HEK293T (cell line): ENCODE results near the gene AMZ1.

Source experiments
- ARNT ChIP-seq: fragments of 450-650 bp; IDR thresholded peaks from 2 replicates; pipeline ENCODE4 v1.6.1; 2017; ENCODE audit warnings: mild to moderate bottlenecking
- BHLHE40 ChIP-seq: fragments of 450-650 bp; IDR thresholded peaks from 2 replicates; pipeline ENCODE4 v1.6.1; 2016; ENCODE audit warnings: mild to moderate bottlenecking, moderate library complexity, borderline replicate concordance
- ELF4 ChIP-seq: fragments of 450-650 bp; IDR thresholded peaks from 2 replicates; pipeline ENCODE4 v1.6.1; 2017; ENCODE audit warnings: antibody characterized with exemption
- FOXA1 ChIP-seq: fragments of 450-650 bp; IDR thresholded peaks from 2 replicates; pipeline ENCODE4 v1.6.1; 2016; ENCODE audit warnings: mild to moderate bottlenecking
- HDGF ChIP-seq: fragments of 450-650 bp; IDR thresholded peaks from 2 replicates; pipeline ENCODE4 v1.6.1; 2017; ENCODE audit warnings: antibody characterized with exemption, borderline replicate concordance
- LEF1 ChIP-seq: fragments of 450-650 bp; IDR thresholded peaks from 2 replicates; pipeline ENCODE4 v1.6.1; 2017; ENCODE audit warnings: mild to moderate bottlenecking, borderline replicate concordance
- NFRKB ChIP-seq: fragments of 450-650 bp; IDR thresholded peaks from 2 replicates; pipeline ENCODE4 v1.6.1; 2016; ENCODE audit warnings: mild to moderate bottlenecking, moderate library complexity
- SP1 ChIP-seq: fragments of 450-650 bp; IDR thresholded peaks from 2 replicates; pipeline ENCODE4 v1.6.1; 2017
- SUZ12 ChIP-seq: fragments of 450-650 bp; IDR thresholded peaks from 2 replicates; pipeline ENCODE4 v1.6.1; 2016; ENCODE audit warnings: mild to moderate bottlenecking
- ZNF384 ChIP-seq: fragments of 450-650 bp; IDR thresholded peaks from 2 replicates; pipeline ENCODE4 v1.6.1; 2016

DNA sequence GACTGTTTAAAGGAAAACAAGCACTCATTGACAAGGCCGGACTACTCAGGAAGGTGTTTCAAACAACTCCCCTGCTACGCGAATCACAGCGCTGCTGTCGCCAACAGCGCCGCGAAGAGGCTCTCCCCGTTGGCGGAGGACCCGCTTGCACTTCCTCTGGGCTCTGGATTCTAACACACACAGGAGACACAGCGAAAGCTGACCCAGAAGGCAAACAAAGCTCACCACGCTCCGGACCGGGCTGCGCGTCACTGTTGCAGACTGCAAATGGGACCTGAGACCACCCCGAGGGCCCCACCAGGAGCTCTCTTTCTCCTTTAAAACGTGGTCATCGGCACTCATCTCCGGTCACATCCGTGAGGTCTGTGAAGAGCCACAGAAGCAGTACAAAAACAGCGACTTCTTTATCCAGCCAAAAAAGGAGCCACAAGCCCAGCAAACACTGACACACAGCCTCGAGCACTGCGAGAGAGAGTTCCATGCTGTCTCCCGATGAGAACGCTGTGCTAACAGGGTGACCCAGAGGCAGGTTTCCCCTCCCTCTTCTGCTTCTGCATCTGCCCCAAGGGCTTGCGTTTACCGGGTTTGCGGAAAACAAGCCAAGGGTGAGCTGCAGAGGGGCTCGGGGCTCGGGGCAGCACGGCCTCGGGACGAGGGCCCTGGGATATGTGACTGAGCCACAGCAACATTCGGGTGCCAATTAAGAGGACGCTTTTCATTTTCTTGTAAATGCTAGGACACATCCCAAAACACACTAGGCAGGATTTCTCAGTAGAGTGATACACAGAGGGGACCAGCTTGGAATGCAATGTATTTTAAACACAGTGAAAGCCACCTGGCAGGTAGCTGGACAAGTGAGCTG lies 41.3 kb downstream of the AMZ1 start:
- TF ChIP-seq ZNF384 (no peak), ARNT (no peak), SUZ12 (no peak), FOXA1 (no peak), HDGF (no peak), ELF4 (no peak), LEF1 (no peak), SP1 (no peak), NFRKB (no peak), BHLHE40 (no peak)
